SK-N-MC (cell line): ENCODE data around the gene ELN.

Source experiments
- EZH2 ChIP-seq: fragments of 200-600 bp; sonication (generic); IDR thresholded peaks from one replicate; pipeline ENCODE4 v1.6.1; 2017; ENCODE audit warnings: antibody characterized with exemption
- POLR2AphosphoS5 ChIP-seq: IDR thresholded peaks from 2 replicates; pipeline ENCODE4 v1.6.1; 2012; ENCODE audit warnings: mild to moderate bottlenecking, low read depth, low read length, borderline replicate concordance

DNA sequence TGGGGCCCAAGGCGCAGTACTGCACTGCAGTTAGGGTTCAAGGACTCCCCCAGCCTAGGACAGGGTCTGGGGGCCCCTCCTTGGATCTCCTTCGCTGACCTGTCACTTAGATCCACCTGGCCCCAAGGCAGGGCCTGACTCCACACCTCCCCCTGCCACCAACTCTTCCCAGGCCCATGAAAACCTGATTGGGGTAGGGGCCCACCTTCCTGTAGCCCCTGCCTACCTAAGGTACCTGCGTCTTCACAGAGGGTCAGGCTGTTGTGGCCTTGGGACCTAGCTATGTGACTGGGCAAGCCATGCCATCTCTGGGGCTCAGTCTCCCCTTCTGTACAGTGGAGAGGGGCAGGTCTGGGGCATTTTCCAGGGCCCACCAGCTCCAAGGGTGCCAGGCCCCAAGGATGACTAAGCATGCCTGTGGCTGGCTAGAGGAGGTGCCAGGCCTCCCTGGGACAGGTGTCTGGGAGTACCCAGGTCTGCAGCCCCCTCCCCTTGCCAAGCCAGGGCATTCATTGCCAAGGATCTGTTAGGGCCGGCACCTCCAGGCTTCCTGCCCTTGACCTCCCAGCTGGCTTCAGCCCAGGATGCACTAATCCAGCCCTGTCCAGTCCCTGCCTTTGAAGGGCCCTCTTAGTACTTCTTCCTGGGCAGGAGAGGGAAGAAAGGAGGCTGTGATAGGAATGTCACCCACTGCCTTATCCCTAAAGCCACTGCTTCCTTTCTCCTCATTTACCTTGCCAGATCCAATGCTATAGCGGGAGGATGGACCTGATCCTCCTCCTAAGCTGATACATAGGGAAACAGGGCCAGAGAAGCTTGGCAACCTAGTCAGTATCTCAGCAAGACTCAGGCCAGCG is 57.0 kb downstream of the ELN start:
- TF ChIP-seq EZH2: no peak
- TF ChIP-seq POLR2AphosphoS5: no peak
